ENCODE results near the gene CHID1. TPM values are rescaled to one million over a fixed set of nuclear protein-coding genes. Genes with fewer than 3 reads are reported as not detected.

Gene CHID1
- total RNA-seq, 1 donor from 2014 or later = 72.9 TPM

DNA sequence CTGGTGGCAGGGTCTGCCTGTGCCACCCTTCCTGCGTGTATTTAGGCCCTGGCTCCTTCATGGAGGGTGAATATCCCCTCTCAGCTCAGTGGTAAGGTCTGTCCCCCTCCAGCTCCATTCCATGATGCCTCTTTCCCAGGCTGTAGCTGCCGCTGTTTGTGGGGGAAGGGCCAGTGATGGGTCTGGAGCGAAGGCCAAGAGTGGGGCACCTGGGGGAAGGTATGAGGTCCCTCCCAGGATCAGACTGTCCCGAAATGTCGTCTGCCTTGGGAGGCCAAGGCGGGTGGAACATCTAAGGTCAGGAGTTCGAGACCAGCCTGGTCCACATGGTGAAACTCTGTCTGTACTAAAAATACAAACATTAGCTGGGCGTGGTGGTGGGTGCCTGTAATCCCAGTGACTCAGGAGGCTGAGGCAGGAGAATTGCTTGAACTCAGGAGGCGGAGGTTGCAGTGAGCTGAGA, 76.7 kb downstream of the CHID1 start:
- Histone ChIP-seq H3K36me3 (peaks cover 0 to 31% of the 10 kb centered on the region in 2 donors), H3K27me3 (no peaks in the 10 kb centered on the region), H3K27ac (peak overlapping the region; percentile 88), H3K9me3 (no peaks in the 10 kb centered on the region), H3K4me1 (peaks cover 86% of the 10 kb centered on the region), H3K4me3 (peak overlapping the region; percentile 66 to 94)
- DNase-seq (ENCODE audit: extremely low spot score in 2 of 2) = no peak
- TF ChIP-seq POLR2A (IDR thresholded peaks at IDR 0.05) = no peak
- TF ChIP-seq CTCF (IDR thresholded peaks at IDR 0.05) = no peak
- TF ChIP-seq POLR2AphosphoS5 (IDR thresholded peaks at IDR 0.05; ENCODE audit: insufficient read depth in 1 of 2, low read depth in 1 of 2) = peak in 1 of 2 donors; percentile 17
- intact Hi-C loops (cut with DNase I) = no loop called here

- Histone ChIP-seq H3K9me3 (no peaks in the 10 kb centered on the region), H3K4me1 (peaks cover 86% of the 10 kb centered on the region), H3K27me3 (no peaks in the 10 kb centered on the region), H3K27ac (peak overlapping the region; percentile 88), H3K36me3 (peaks cover 0 to 24% of the 10 kb centered on the region in 2 donors), H3K4me3 (peak overlapping the region; percentile 66 to 94)
- no peak for DNase-seq (ENCODE audit: extremely low spot score in 2 of 2)
- intact Hi-C loops (cut with DNase I) = no loop called here
- TF ChIP-seq CTCF (IDR thresholded peaks at IDR 0.05) = peak in 1 of 3 experiments; percentile 12
- peak in 1 of 2 donors; percentile 42 for TF ChIP-seq POLR2AphosphoS5 (IDR thresholded peaks at IDR 0.05; ENCODE audit: insufficient read depth in 1 of 2, low read depth in 1 of 2)
- no peak for TF ChIP-seq POLR2A (IDR thresholded peaks at IDR 0.05)
Measured at GRCh38 chr11:833114-833791, 77.4 kb downstream of the CHID1 start.

GRCh38 chr11:832529-833113, 78.0 kb downstream of the CHID1 start, which contains the start of gene CD151:
TSS of gene CD151 (plus strand) at chr11:832952. CDS start at chr11:836070, 3,118 bp downstream.
- DNase-seq (ENCODE audit: extremely low spot score in 2 of 2) = no peak
- Histone ChIP-seq H3K27me3 (no peaks in the 10 kb centered on the region), H3K36me3 (peaks cover 0 to 18% of the 10 kb centered on the region in 2 donors), H3K9me3 (no peaks in the 10 kb centered on the region), H3K4me3 (peak within 1 kb of the TSS; percentile 66 to 94), H3K27ac (peak within 1 kb of the TSS; percentile 88), H3K4me1 (peaks cover 84% of the 10 kb centered on the region)
- intact Hi-C loops (cut with DNase I) = no loop called here
- TF ChIP-seq CTCF (IDR thresholded peaks at IDR 0.05) = no peak
- no peak for TF ChIP-seq POLR2A (IDR thresholded peaks at IDR 0.05)
- TF ChIP-seq POLR2AphosphoS5 (IDR thresholded peaks at IDR 0.05; ENCODE audit: insufficient read depth in 1 of 2, low read depth in 1 of 2) = no peak

- TF ChIP-seq POLR2A (IDR thresholded peaks at IDR 0.05) (no peak), CTCF (IDR thresholded peaks at IDR 0.05) (no peak), POLR2AphosphoS5 (IDR thresholded peaks at IDR 0.05; ENCODE audit: insufficient read depth in 1 of 2, low read depth in 1 of 2) (no peak)
- no peak for DNase-seq (ENCODE audit: extremely low spot score in 2 of 2)
- Histone ChIP-seq H3K4me1 (peaks cover 82% of the 10 kb centered on the region), H3K27me3 (no peaks in the 10 kb centered on the region), H3K27ac (peak overlapping the region; percentile 88), H3K4me3 (peak overlapping the region; percentile 66 to 94), H3K36me3 (peaks cover 0 to 12% of the 10 kb centered on the region in 2 donors), H3K9me3 (no peaks in the 10 kb centered on the region)
- intact Hi-C loops (cut with DNase I) = no loop called here
Measured at GRCh38 chr11:831961-832528, 78.6 kb downstream of the CHID1 start.
